HPDE6-E6E7 (cell line): Measurements from ENCODE around the gene EGFL7.

ENCODE experiments used
- DNase-seq: peaks from one replicate; pipeline ENCODE4 v3.0.0; 2011; ENCODE audit warnings: missing footprints; ENCODE audit errors: extremely low spot score

EGFL7 gene

GRCh38 chr9:136685790-136686533 is 23.2 kb downstream of the EGFL7 start:
- DNase-seq: no peak

GRCh38 chr9:136686534-136686793 is 23.7 kb downstream of the EGFL7 start:
- no peak for DNase-seq

- no peak for DNase-seq
Observed at GRCh38 chr9:136686794-136687711, 24.3 kb downstream of the EGFL7 start, which contains the start of gene AGPAT2. TSS of gene AGPAT2 (minus strand) at chr9:136687457. CDS start at chr9:136687357, 100 bp downstream.

GRCh38 chr9:136687721-136688223 is 25.1 kb downstream of the EGFL7 start:
- DNase-seq: no peak

- no peak for DNase-seq
Observed at GRCh38 chr9:136688274-136689107, 25.8 kb downstream of the EGFL7 start.

GRCh38 chr9:136689108-136689460 is 26.4 kb downstream of the EGFL7 start:
- no peak for DNase-seq

- DNase-seq: no peak
Observed at GRCh38 chr9:136690104-136690805, 27.5 kb downstream of the EGFL7 start.

GRCh38 chr9:136690806-136691261 is 28.1 kb downstream of the EGFL7 start:
- no peak for DNase-seq

GRCh38 chr9:136691316-136692184 is 28.8 kb downstream of the EGFL7 start:
- DNase-seq: no peak

GRCh38 chr9:136692185-136693134 is 29.7 kb downstream of the EGFL7 start:
- no peak for DNase-seq

GRCh38 chr9:136693135-136693489 is 30.4 kb downstream of the EGFL7 start:
- no peak for DNase-seq

GRCh38 chr9:136693490-136694162 is 30.9 kb downstream of the EGFL7 start:
- DNase-seq: peak; percentile 98

- peak; percentile 70 for DNase-seq
Observed at GRCh38 chr9:136694163-136694871, 31.6 kb downstream of the EGFL7 start.

GRCh38 chr9:136694872-136695247 is 32.1 kb downstream of the EGFL7 start:
- no peak for DNase-seq

- no peak for DNase-seq
Observed at GRCh38 chr9:136695435-136695895, 32.7 kb downstream of the EGFL7 start.

- no peak for DNase-seq
Observed at GRCh38 chr9:136695955-136696354, 33.2 kb downstream of the EGFL7 start.

GRCh38 chr9:136696502-136696901 is 33.8 kb downstream of the EGFL7 start:
- no peak for DNase-seq
